Measurements from ENCODE around the gene CAV1.

The CAV1 gene

GRCh38 chr7:116509982-116510579 is 14.8 kb upstream of the CAV1 start:
- Histone ChIP-seq H3K27ac (ENCODE audit: low read length) (no peak overlapping the region), H3K4me3 (ENCODE audit: low read depth in 1 of 2, low read length in 2 of 2) (no peak overlapping the region), H3K4me1 (ENCODE audit: control insufficient read depth in 1 of 2, insufficient read depth in 2 of 2, low read length in 2 of 2) (peaks cover 0 to 21% of the 10 kb centered on the region in 2 donors), H3K27me3 (ENCODE audit: low read depth, low read length) (no peaks in the 10 kb centered on the region), H3K9me3 (ENCODE audit: control insufficient read depth in 1 of 2, low read length in 2 of 2) (no peaks in the 10 kb centered on the region), H3K36me3 (ENCODE audit: control insufficient read depth in 1 of 2, insufficient read depth in 2 of 2, low read length in 2 of 2) (peaks cover 0 to 5% of the 10 kb centered on the region in 2 donors)

GRCh38 chr7:116510795-116511194 is 14.0 kb upstream of the CAV1 start:
- no peaks in the 10 kb centered on the region for H3K9me3 ChIP-seq (ENCODE audit: control insufficient read depth in 1 of 2, low read length in 2 of 2)
- H3K4me1 ChIP-seq (ENCODE audit: control insufficient read depth in 1 of 2, insufficient read depth in 2 of 2, low read length in 2 of 2), result peaks cover 0 to 16% of the 10 kb centered on the region in 2 donors
- H3K4me3 ChIP-seq (ENCODE audit: low read depth in 1 of 2, low read length in 2 of 2), result no peak overlapping the region
- H3K27ac ChIP-seq (ENCODE audit: low read length), result peak overlapping the region; percentile 72
- H3K27me3 ChIP-seq (ENCODE audit: low read depth, low read length), result no peaks in the 10 kb centered on the region
- H3K36me3 ChIP-seq (ENCODE audit: control insufficient read depth in 1 of 2, insufficient read depth in 2 of 2, low read length in 2 of 2), result peaks cover 0 to 3% of the 10 kb centered on the region in 2 donors

GRCh38 chr7:116511552-116512519 is 13.0 kb upstream of the CAV1 start:
- Histone ChIP-seq H3K4me1 (ENCODE audit: control insufficient read depth in 1 of 2, insufficient read depth in 2 of 2, low read length in 2 of 2) (peaks cover 0 to 14% of the 10 kb centered on the region in 2 donors), H3K27me3 (ENCODE audit: low read depth, low read length) (no peaks in the 10 kb centered on the region), H3K27ac (ENCODE audit: low read length) (peak overlapping the region; percentile 72), H3K9me3 (ENCODE audit: control insufficient read depth in 1 of 2, low read length in 2 of 2) (no peaks in the 10 kb centered on the region), H3K36me3 (ENCODE audit: control insufficient read depth in 1 of 2, insufficient read depth in 2 of 2, low read length in 2 of 2) (no peaks in the 10 kb centered on the region), H3K4me3 (ENCODE audit: low read depth in 1 of 2, low read length in 2 of 2) (peak overlapping the region; percentile 52 to 61)

GRCh38 chr7:116512520-116513188 is 12.2 kb upstream of the CAV1 start:
- no peaks in the 10 kb centered on the region for H3K9me3 ChIP-seq (ENCODE audit: control insufficient read depth in 1 of 2, low read length in 2 of 2)
- H3K27ac ChIP-seq (ENCODE audit: low read length), result peak overlapping the region; percentile 72
- no peaks in the 10 kb centered on the region for H3K36me3 ChIP-seq (ENCODE audit: control insufficient read depth in 1 of 2, insufficient read depth in 2 of 2, low read length in 2 of 2)
- H3K4me3 ChIP-seq (ENCODE audit: low read depth in 1 of 2, low read length in 2 of 2), result peak overlapping the region; percentile 52 to 61
- peaks cover 0 to 14% of the 10 kb centered on the region in 2 donors for H3K4me1 ChIP-seq (ENCODE audit: control insufficient read depth in 1 of 2, insufficient read depth in 2 of 2, low read length in 2 of 2)
- H3K27me3 ChIP-seq (ENCODE audit: low read depth, low read length), result no peaks in the 10 kb centered on the region

GRCh38 chr7:116515584-116515983 is 9.3 kb upstream of the CAV1 start:
- Histone ChIP-seq H3K27ac (ENCODE audit: low read length) (no peak overlapping the region), H3K4me3 (ENCODE audit: low read depth in 1 of 2, low read length in 2 of 2) (no peak overlapping the region), H3K9me3 (ENCODE audit: control insufficient read depth in 1 of 2, low read length in 2 of 2) (no peaks in the 10 kb centered on the region), H3K27me3 (ENCODE audit: low read depth, low read length) (no peaks in the 10 kb centered on the region), H3K36me3 (ENCODE audit: control insufficient read depth in 1 of 2, insufficient read depth in 2 of 2, low read length in 2 of 2) (no peaks in the 10 kb centered on the region), H3K4me1 (ENCODE audit: control insufficient read depth in 1 of 2, insufficient read depth in 2 of 2, low read length in 2 of 2) (peaks cover 0 to 8% of the 10 kb centered on the region in 2 donors)

- H3K36me3 ChIP-seq (ENCODE audit: control insufficient read depth in 1 of 2, insufficient read depth in 2 of 2, low read length in 2 of 2), result no peaks in the 10 kb centered on the region
- H3K9me3 ChIP-seq (ENCODE audit: control insufficient read depth in 1 of 2, low read length in 2 of 2), result no peaks in the 10 kb centered on the region
- H3K27ac ChIP-seq (ENCODE audit: low read length), result no peak overlapping the region
- H3K4me3 ChIP-seq (ENCODE audit: low read depth in 1 of 2, low read length in 2 of 2), result no peak overlapping the region
- no peaks in the 10 kb centered on the region for H3K27me3 ChIP-seq (ENCODE audit: low read depth, low read length)
- peaks cover 0 to 8% of the 10 kb centered on the region in 2 donors for H3K4me1 ChIP-seq (ENCODE audit: control insufficient read depth in 1 of 2, insufficient read depth in 2 of 2, low read length in 2 of 2)
Measured at GRCh38 chr7:116516324-116516723, 8.5 kb upstream of the CAV1 start.

- Histone ChIP-seq H3K4me3 (ENCODE audit: low read depth in 1 of 2, low read length in 2 of 2) (no peak overlapping the region), H3K9me3 (ENCODE audit: control insufficient read depth in 1 of 2, low read length in 2 of 2) (no peaks in the 10 kb centered on the region), H3K27ac (ENCODE audit: low read length) (no peak overlapping the region), H3K4me1 (ENCODE audit: control insufficient read depth in 1 of 2, insufficient read depth in 2 of 2, low read length in 2 of 2) (peaks cover 0 to 8% of the 10 kb centered on the region in 2 donors), H3K27me3 (ENCODE audit: low read depth, low read length) (no peaks in the 10 kb centered on the region), H3K36me3 (ENCODE audit: control insufficient read depth in 1 of 2, insufficient read depth in 2 of 2, low read length in 2 of 2) (no peaks in the 10 kb centered on the region)
Measured at GRCh38 chr7:116517626-116518025, 7.2 kb upstream of the CAV1 start.

GRCh38 chr7:116518961-116519360 is 5.9 kb upstream of the CAV1 start:
- H3K9me3 ChIP-seq (ENCODE audit: control insufficient read depth in 1 of 2, low read length in 2 of 2), result no peaks in the 10 kb centered on the region
- no peaks in the 10 kb centered on the region for H3K36me3 ChIP-seq (ENCODE audit: control insufficient read depth in 1 of 2, insufficient read depth in 2 of 2, low read length in 2 of 2)
- H3K27ac ChIP-seq (ENCODE audit: low read length), result no peak overlapping the region
- H3K4me3 ChIP-seq (ENCODE audit: low read depth in 1 of 2, low read length in 2 of 2), result no peak overlapping the region
- peaks cover 0 to 8% of the 10 kb centered on the region in 2 donors for H3K4me1 ChIP-seq (ENCODE audit: control insufficient read depth in 1 of 2, insufficient read depth in 2 of 2, low read length in 2 of 2)
- H3K27me3 ChIP-seq (ENCODE audit: low read depth, low read length), result no peaks in the 10 kb centered on the region

GRCh38 chr7:116521046-116521664 is 3.7 kb upstream of the CAV1 start:
- peaks cover 0 to 3% of the 10 kb centered on the region in 2 donors for H3K4me1 ChIP-seq (ENCODE audit: control insufficient read depth in 1 of 2, insufficient read depth in 2 of 2, low read length in 2 of 2)
- H3K36me3 ChIP-seq (ENCODE audit: control insufficient read depth in 1 of 2, insufficient read depth in 2 of 2, low read length in 2 of 2), result peaks cover 0 to 6% of the 10 kb centered on the region in 2 donors
- peaks cover 8% of the 10 kb centered on the region for H3K27me3 ChIP-seq (ENCODE audit: low read depth, low read length)
- no peak overlapping the region for H3K4me3 ChIP-seq (ENCODE audit: low read depth in 1 of 2, low read length in 2 of 2)
- H3K27ac ChIP-seq (ENCODE audit: low read length), result no peak overlapping the region
- no peaks in the 10 kb centered on the region for H3K9me3 ChIP-seq (ENCODE audit: control insufficient read depth in 1 of 2, low read length in 2 of 2)

- Histone ChIP-seq H3K27ac (ENCODE audit: low read length) (no peak overlapping the region), H3K36me3 (ENCODE audit: control insufficient read depth in 1 of 2, insufficient read depth in 2 of 2, low read length in 2 of 2) (peaks cover 0 to 6% of the 10 kb centered on the region in 2 donors), H3K4me3 (ENCODE audit: low read depth in 1 of 2, low read length in 2 of 2) (no peak overlapping the region), H3K27me3 (ENCODE audit: low read depth, low read length) (peaks cover 8% of the 10 kb centered on the region), H3K9me3 (ENCODE audit: control insufficient read depth in 1 of 2, low read length in 2 of 2) (no peaks in the 10 kb centered on the region), H3K4me1 (ENCODE audit: control insufficient read depth in 1 of 2, insufficient read depth in 2 of 2, low read length in 2 of 2) (peaks cover 0 to 7% of the 10 kb centered on the region in 2 donors)
Measured at GRCh38 chr7:116522247-116522646, 2.6 kb upstream of the CAV1 start.

- Histone ChIP-seq H3K4me1 (ENCODE audit: control insufficient read depth in 1 of 2, insufficient read depth in 2 of 2, low read length in 2 of 2) (peaks cover 0 to 16% of the 10 kb centered on the region in 2 donors), H3K27ac (ENCODE audit: low read length) (peak overlapping the region; percentile 86), H3K36me3 (ENCODE audit: control insufficient read depth in 1 of 2, insufficient read depth in 2 of 2, low read length in 2 of 2) (peaks cover 0 to 9% of the 10 kb centered on the region in 2 donors), H3K9me3 (ENCODE audit: control insufficient read depth in 1 of 2, low read length in 2 of 2) (no peaks in the 10 kb centered on the region), H3K4me3 (ENCODE audit: low read depth in 1 of 2, low read length in 2 of 2) (no peak overlapping the region), H3K27me3 (ENCODE audit: low read depth, low read length) (peaks cover 8% of the 10 kb centered on the region)
Measured at GRCh38 chr7:116524221-116524608, 621 bp upstream of the CAV1 start.

Measured in muscle layer of duodenum (tissue), 2 donors.